Measurements from ENCODE around the gene FGD6. TPM values are rescaled to one million over a fixed set of nuclear protein-coding genes. Genes with fewer than 3 reads are reported as not detected.

FGD6 gene
- total RNA-seq, 1 donor from 2014 or later: 8.6 TPM

DNA sequence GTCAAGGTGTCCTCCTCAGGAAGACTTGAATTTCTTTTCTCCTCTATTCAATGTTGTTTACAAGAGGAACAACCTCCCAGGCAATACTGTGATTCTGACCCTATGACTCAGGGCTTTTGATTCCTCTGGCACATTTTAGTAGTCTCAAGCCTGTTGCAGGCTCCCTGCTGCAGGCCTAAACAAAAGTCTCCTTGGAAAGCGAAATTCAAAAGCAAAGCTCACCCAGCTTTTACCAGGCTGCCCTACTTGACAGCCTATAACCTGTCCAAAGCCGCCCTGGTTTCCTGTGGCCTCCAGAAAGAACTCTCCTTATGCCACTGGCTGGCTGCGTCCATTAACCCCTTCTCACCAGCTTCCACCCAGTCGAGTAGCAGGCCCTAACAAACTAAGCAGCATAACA, 11.6 kb downstream of the FGD6 start:
- H3K27me3 Mint-ChIP-seq (ENCODE audit: low read depth): no peaks in the 10 kb centered on the region
- no peak for DNase-seq (ENCODE audit: low spot score)
- no peaks in the 10 kb centered on the region for H3K9me3 Mint-ChIP-seq (ENCODE audit: low read depth)
- H3K4me3 Mint-ChIP-seq (ENCODE audit: unreplicated experiment): no peak overlapping the region
- TF ChIP-seq, protein P1, sequence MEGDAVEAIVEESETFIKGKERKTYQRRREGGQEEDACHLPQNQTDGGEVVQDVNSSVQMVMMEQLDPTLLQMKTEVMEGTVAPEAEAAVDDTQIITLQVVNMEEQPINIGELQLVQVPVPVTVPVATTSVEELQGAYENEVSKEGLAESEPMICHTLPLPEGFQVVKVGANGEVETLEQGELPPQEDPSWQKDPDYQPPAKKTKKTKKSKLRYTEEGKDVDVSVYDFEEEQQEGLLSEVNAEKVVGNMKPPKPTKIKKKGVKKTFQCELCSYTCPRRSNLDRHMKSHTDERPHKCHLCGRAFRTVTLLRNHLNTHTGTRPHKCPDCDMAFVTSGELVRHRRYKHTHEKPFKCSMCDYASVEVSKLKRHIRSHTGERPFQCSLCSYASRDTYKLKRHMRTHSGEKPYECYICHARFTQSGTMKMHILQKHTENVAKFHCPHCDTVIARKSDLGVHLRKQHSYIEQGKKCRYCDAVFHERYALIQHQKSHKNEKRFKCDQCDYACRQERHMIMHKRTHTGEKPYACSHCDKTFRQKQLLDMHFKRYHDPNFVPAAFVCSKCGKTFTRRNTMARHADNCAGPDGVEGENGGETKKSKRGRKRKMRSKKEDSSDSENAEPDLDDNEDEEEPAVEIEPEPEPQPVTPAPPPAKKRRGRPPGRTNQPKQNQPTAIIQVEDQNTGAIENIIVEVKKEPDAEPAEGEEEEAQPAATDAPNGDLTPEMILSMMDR (IDR thresholded peaks at IDR 0.05): no peak
- H3K4me1 Mint-ChIP-seq (ENCODE audit: low read depth): peaks cover 52% of the 10 kb centered on the region
- peaks cover 2% of the 10 kb centered on the region for H3K36me3 Mint-ChIP-seq (ENCODE audit: low read depth)
- peak overlapping the region; percentile 94 for H3K27ac Mint-ChIP-seq (ENCODE audit: unreplicated experiment)

- no peak for DNase-seq (ENCODE audit: low spot score)
- H3K4me3 Mint-ChIP-seq (ENCODE audit: unreplicated experiment): no peak overlapping the region
- no peaks in the 10 kb centered on the region for H3K9me3 Mint-ChIP-seq (ENCODE audit: low read depth)
- H3K36me3 Mint-ChIP-seq (ENCODE audit: low read depth): peaks cover 2% of the 10 kb centered on the region
- H3K4me1 Mint-ChIP-seq (ENCODE audit: low read depth): peaks cover 57% of the 10 kb centered on the region
- no peaks in the 10 kb centered on the region for H3K27me3 Mint-ChIP-seq (ENCODE audit: low read depth)
- TF ChIP-seq, protein P1 (IDR thresholded peaks at IDR 0.05): no peak
- H3K27ac Mint-ChIP-seq (ENCODE audit: unreplicated experiment): peak overlapping the region; percentile 94
Observed at GRCh38 chr12:95205016-95205624, 12.1 kb downstream of the FGD6 start.

DNA sequence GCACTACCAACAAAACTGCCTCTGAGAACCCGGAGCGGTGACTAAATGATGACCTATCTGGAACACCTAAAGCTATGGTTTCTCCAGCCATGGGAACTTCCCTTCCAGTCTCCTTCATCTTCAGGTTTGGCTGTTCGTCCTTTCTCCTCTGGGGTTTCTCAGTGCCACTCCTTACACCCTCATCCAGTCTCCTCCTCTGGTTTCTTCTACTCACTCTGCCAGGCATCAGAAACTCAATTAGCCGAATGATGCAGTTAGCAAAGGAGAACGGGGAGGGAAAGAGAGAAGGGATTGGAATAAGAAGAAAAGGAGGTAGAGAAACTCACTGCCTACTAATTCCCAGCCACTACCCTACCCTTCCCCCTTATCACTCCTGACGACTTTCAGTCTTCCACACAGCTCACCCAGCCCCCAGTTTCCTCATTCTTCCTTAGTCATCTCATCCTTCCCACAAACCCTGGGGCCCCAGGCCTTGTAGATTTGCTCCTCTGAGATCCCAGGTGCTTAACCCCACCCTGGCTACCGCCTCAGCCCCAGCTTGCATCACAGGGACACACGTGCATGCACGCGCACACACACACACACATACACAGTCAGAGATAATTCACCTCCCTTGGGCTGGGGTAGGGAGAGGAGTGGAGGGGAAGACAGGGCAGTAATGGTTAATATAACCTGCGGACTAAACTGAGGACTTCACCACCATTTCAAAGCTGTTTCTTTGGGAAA, 13.0 kb downstream of the FGD6 start:
- DNase-seq (ENCODE audit: low spot score): no peak
- H3K27ac Mint-ChIP-seq (ENCODE audit: unreplicated experiment): peak overlapping the region; percentile 94
- no peaks in the 10 kb centered on the region for H3K27me3 Mint-ChIP-seq (ENCODE audit: low read depth)
- TF ChIP-seq, protein P1 (IDR thresholded peaks at IDR 0.05): no peak
- no peaks in the 10 kb centered on the region for H3K9me3 Mint-ChIP-seq (ENCODE audit: low read depth)
- H3K4me1 Mint-ChIP-seq (ENCODE audit: low read depth): peaks cover 62% of the 10 kb centered on the region
- H3K4me3 Mint-ChIP-seq (ENCODE audit: unreplicated experiment): peak overlapping the region; percentile 41
- peaks cover 2% of the 10 kb centered on the region for H3K36me3 Mint-ChIP-seq (ENCODE audit: low read depth)

GRCh38 chr12:95203487-95204030, 13.7 kb downstream of the FGD6 start:
- TF ChIP-seq, protein P1 (IDR thresholded peaks at IDR 0.05): no peak
- Mint-ChIP-seq H3K4me3 (ENCODE audit: unreplicated experiment) (no peak overlapping the region), H3K27ac (ENCODE audit: unreplicated experiment) (peak overlapping the region; percentile 94), H3K36me3 (ENCODE audit: low read depth) (peaks cover 2% of the 10 kb centered on the region), H3K9me3 (ENCODE audit: low read depth) (no peaks in the 10 kb centered on the region), H3K4me1 (ENCODE audit: low read depth) (peaks cover 62% of the 10 kb centered on the region), H3K27me3 (ENCODE audit: low read depth) (no peaks in the 10 kb centered on the region)
- DNase-seq (ENCODE audit: low spot score): no peak

- Mint-ChIP-seq H3K4me1 (ENCODE audit: low read depth) (peaks cover 62% of the 10 kb centered on the region), H3K4me3 (ENCODE audit: unreplicated experiment) (no peak overlapping the region), H3K27ac (ENCODE audit: unreplicated experiment) (peak overlapping the region; percentile 64), H3K9me3 (ENCODE audit: low read depth) (no peaks in the 10 kb centered on the region), H3K27me3 (ENCODE audit: low read depth) (no peaks in the 10 kb centered on the region), H3K36me3 (ENCODE audit: low read depth) (peaks cover 2% of the 10 kb centered on the region)
- TF ChIP-seq, protein P1 (IDR thresholded peaks at IDR 0.05): no peak
- no peak for DNase-seq (ENCODE audit: low spot score)
Observed at GRCh38 chr12:95202691-95203486, 14.4 kb downstream of the FGD6 start.
